HG03039 (cell line): ENCODE measurements around the gene CAMK1G.

Experiments used
- ATAC-seq: cut with Tn5 transposase; IDR thresholded peaks from one replicate; pipeline ENCODE4 v1.9.1; 2021; ENCODE audit warnings: mild to moderate bottlenecking, moderate library complexity; ENCODE audit not compliant: unreplicated experiment

Gene CAMK1G

GRCh38 chr1:209583408-209583807, at the start of gene CAMK1G:
Gene CAMK1G (plus strand): TSS chr1:209583714. CDS start chr1:209594984, 11,270 bp downstream.
- ATAC-seq: no peak

- no peak for ATAC-seq
These were observed 48.8 kb upstream of the CAMK1G start for GRCh38 chr1:209534496-209535250.

- ATAC-seq: no peak
These were observed 46.7 kb upstream of the CAMK1G start for GRCh38 chr1:209536843-209537242.

- no peak for ATAC-seq
These were observed 46.0 kb upstream of the CAMK1G start for GRCh38 chr1:209537336-209538114.

- no peak for ATAC-seq
These were observed 43.9 kb upstream of the CAMK1G start for GRCh38 chr1:209539576-209539975.

GRCh38 chr1:209542585-209542984, 40.9 kb upstream of the CAMK1G start:
- ATAC-seq: no peak

- ATAC-seq: no peak
These were observed 39.4 kb upstream of the CAMK1G start for GRCh38 chr1:209544098-209544497.

GRCh38 chr1:209545423-209545822, 38.1 kb upstream of the CAMK1G start:
- no peak for ATAC-seq

GRCh38 chr1:209546390-209547085, 37.0 kb upstream of the CAMK1G start:
- ATAC-seq: no peak

- no peak for ATAC-seq
These were observed 35.9 kb upstream of the CAMK1G start for GRCh38 chr1:209547626-209548025.

- no peak for ATAC-seq
These were observed 33.9 kb upstream of the CAMK1G start for GRCh38 chr1:209549443-209550205.

- no peak for ATAC-seq
These were observed 33.0 kb upstream of the CAMK1G start for GRCh38 chr1:209550519-209550918.

- ATAC-seq: no peak
These were observed 30.9 kb upstream of the CAMK1G start for GRCh38 chr1:209552406-209553264.

- no peak for ATAC-seq
These were observed 28.5 kb upstream of the CAMK1G start for GRCh38 chr1:209554761-209555611.

- ATAC-seq: no peak
These were observed 27.3 kb upstream of the CAMK1G start for GRCh38 chr1:209556162-209556690.

GRCh38 chr1:209557221-209557620, 26.3 kb upstream of the CAMK1G start:
- no peak for ATAC-seq

GRCh38 chr1:209560529-209560928, 23.0 kb upstream of the CAMK1G start:
- no peak for ATAC-seq

GRCh38 chr1:209560952-209561351, 22.6 kb upstream of the CAMK1G start:
- ATAC-seq: no peak

GRCh38 chr1:209561532-209561931, 22.0 kb upstream of the CAMK1G start:
- ATAC-seq: no peak
